Hepatocyte (in vitro differentiated cells): Measurements from ENCODE around the gene SPATA32. TPM values are rescaled to one million over a fixed set of nuclear protein-coding genes. Genes with fewer than 3 reads are reported as not detected.

Source experiments
- DNase-seq: peaks from one replicate; pipeline ENCODE4 v3.0.0-alpha.2; 2016; ENCODE audit warnings: low spot score
- H2AFZ ChIP-seq: fragments of 200-600 bp; sonication (generic); 2 replicates; pipeline ENCODE4 v1.6.0; 2016; ENCODE audit warnings: antibody characterized with exemption, mild to moderate bottlenecking
- H3K27ac ChIP-seq: fragments of 200-600 bp; sonication (generic); 2 replicates; pipeline ENCODE4 v1.5.1; 2016; ENCODE audit warnings: mild to moderate bottlenecking
- H3K27me3 ChIP-seq: fragments of 200-600 bp; sonication (generic); 2 replicates; pipeline ENCODE4 v1.6.1; 2016
- H3K36me3 ChIP-seq: fragments of 200-600 bp; sonication (generic); replicated peaks from 2 replicates; pipeline ENCODE4 v1.5.1; 2016; ENCODE audit warnings: low read depth; ENCODE audit not compliant: insufficient read depth
- H3K4me1 ChIP-seq: fragments of 200-600 bp; sonication (generic); 2 replicates; pipeline ENCODE4 v1.5.1; 2016; ENCODE audit warnings: mild to moderate bottlenecking, moderate library complexity; ENCODE audit not compliant: insufficient read depth
- H3K4me2 ChIP-seq: fragments of 200-600 bp; sonication (generic); 2 replicates; pipeline ENCODE4 v1.6.0; 2016
- H3K4me3 ChIP-seq: fragments of 200-600 bp; sonication (generic); 2 replicates; pipeline ENCODE4 v1.5.1; 2016; ENCODE audit warnings: mild to moderate bottlenecking
- H3K79me2 ChIP-seq: fragments of 200-600 bp; sonication (generic); 2 replicates; pipeline ENCODE4 v1.6.0; 2017; ENCODE audit warnings: mild to moderate bottlenecking
- H3K9me2 ChIP-seq: fragments of 200-600 bp; sonication (generic); replicated peaks from 2 replicates; pipeline ENCODE4 v1.6.0; 2017; ENCODE audit warnings: mild to moderate bottlenecking; ENCODE audit not compliant: insufficient read depth
- H3K9me3 ChIP-seq: fragments of 200-600 bp; sonication (generic); 2 replicates; pipeline ENCODE4 v1.5.1; 2016; ENCODE audit warnings: low read depth, mild to moderate bottlenecking
- H4K20me1 ChIP-seq: fragments of 200-600 bp; sonication (generic); 2 replicates; pipeline ENCODE4 v1.6.0; 2016; ENCODE audit warnings: mild to moderate bottlenecking; ENCODE audit not compliant: insufficient read depth, poor library complexity, severe bottlenecking
- EZH2 ChIP-seq: fragments of 200-600 bp; sonication (generic); IDR thresholded peaks from 2 replicates; pipeline ENCODE4 v1.6.1; 2016; ENCODE audit warnings: antibody characterized with exemption, mild to moderate bottlenecking, borderline replicate concordance
- EZH2phosphoT487 ChIP-seq: fragments of 200-600 bp; sonication (generic); IDR thresholded peaks from one replicate; pipeline ENCODE4 v1.6.1; 2018; ENCODE audit warnings: antibody characterized with exemption, mild to moderate bottlenecking, low read depth, moderate library complexity; ENCODE audit not compliant: unreplicated experiment, severe bottlenecking
- WGBS: methylation state at CpG from one replicate; pipeline ENCODE4 v1.1.6; 2016; ENCODE audit warnings: low lambda C conversion rate; ENCODE audit errors: missing lambda C conversion rate; 5-methylcytosine and 5-hydroxymethylcytosine counted together
- polyA plus RNA-seq: library from polyadenylated mRNA; unstranded; fragments of >200 nt; fragmentation: Nextera tagmentation; extraction: Ambion mirVana; gene quantifications from 2 replicates; pipeline ENCODE4 v1.2.1, GENCODE V29; 2016
- total RNA-seq: library from RNA; depleted of rRNA; stranded (reverse); fragments of >200 nt; gene quantifications from 2 replicates; pipeline ENCODE4 v1.2.3, GENCODE V29; 2014
- TF ChIP-seq, protein P1 (sequence below): fragments of 200-600 bp; sonication (generic); IDR thresholded peaks from 2 replicates; pipeline ENCODE4 v1.5.1; 2016; ENCODE audit warnings: antibody characterized with exemption, mild to moderate bottlenecking; ENCODE audit not compliant: poor library complexity

SPATA32 gene
- total and polyA plus RNA-seq, 2 experiments from 2014 or later: 0.31 TPM; not detected in 1

DNA sequence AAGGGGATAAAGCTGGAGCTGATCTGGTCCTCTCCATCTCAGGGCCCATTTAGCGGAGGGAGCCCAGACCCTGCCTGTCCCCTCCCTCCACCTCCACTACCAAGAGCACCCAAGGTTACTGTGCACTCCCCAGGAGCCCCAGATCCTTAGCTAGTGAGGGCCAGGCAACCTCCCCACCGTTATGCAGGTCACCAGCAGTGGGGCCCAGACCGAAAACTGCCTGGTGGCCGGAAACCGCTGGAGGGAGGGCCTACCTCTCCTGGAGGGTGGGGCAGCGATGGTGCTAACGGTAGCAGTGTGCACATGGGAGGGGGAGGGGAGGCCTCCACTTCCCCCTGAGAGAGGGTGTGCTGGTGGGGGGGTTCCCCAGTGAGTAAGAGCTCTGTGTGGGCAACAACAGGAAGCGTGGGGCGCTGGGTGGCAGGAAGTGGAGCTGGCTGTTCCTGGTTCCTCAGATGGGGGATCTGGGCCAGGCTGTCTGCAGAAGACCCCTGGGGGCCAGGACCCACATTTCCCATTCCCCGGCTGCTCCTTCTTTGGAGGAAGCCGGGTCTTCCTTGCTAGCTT lies 35.8 kb downstream of the SPATA32 start:
- H3K27ac ChIP-seq: no peak overlapping the region
- no peaks in the 10 kb centered on the region for H3K9me2 ChIP-seq
- no peaks in the 10 kb centered on the region for H3K36me3 ChIP-seq
- no peak overlapping the region for H3K4me2 ChIP-seq
- no peak for DNase-seq
- H2AFZ ChIP-seq: no peak overlapping the region
- H3K9me3 ChIP-seq: no peaks in the 10 kb centered on the region
- WGBS: 80% methylated on average over 8 of the region's 11 CpGs
- H3K4me1 ChIP-seq: peaks cover 15% of the 10 kb centered on the region
- no peaks in the 10 kb centered on the region for H3K79me2 ChIP-seq
- H4K20me1 ChIP-seq: no peaks in the 10 kb centered on the region
- no peak overlapping the region for H3K4me3 ChIP-seq
- H3K27me3 ChIP-seq: peaks cover 25% of the 10 kb centered on the region
- TF ChIP-seq EZH2: no peak
- TF ChIP-seq, protein P1, sequence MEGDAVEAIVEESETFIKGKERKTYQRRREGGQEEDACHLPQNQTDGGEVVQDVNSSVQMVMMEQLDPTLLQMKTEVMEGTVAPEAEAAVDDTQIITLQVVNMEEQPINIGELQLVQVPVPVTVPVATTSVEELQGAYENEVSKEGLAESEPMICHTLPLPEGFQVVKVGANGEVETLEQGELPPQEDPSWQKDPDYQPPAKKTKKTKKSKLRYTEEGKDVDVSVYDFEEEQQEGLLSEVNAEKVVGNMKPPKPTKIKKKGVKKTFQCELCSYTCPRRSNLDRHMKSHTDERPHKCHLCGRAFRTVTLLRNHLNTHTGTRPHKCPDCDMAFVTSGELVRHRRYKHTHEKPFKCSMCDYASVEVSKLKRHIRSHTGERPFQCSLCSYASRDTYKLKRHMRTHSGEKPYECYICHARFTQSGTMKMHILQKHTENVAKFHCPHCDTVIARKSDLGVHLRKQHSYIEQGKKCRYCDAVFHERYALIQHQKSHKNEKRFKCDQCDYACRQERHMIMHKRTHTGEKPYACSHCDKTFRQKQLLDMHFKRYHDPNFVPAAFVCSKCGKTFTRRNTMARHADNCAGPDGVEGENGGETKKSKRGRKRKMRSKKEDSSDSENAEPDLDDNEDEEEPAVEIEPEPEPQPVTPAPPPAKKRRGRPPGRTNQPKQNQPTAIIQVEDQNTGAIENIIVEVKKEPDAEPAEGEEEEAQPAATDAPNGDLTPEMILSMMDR: no peak
- no peak for TF ChIP-seq EZH2phosphoT487

DNA sequence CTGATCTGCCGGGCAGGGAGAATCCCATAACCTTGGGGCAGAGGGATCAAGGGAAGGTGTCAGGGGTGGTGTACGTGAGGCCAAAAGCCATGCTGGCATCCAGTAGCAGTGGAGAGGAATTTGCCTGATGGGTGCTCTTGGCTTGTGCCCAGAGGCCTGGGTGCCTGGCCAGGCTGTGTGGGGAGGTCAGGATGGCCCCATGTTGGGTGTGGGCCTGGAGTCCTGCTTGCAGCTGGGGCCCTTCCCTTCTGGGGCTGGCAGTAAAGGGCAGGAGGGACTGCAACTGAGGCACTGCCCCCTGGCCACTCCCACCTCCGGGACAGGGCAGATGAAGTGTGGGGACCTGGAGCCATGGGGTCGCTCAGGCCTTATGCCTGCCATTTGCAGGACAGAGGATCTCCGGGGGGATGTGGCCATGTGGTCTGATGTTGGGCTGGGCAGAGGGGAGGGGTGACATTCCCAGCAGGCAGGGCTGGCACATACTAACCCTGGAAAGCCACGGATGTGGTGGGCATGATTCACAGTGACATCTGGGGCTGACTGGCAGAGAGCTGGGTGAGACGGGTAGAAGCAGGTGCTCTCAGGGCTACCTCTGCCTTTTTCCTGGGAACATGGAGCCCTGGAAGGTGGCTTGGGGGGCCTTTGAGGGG lies 36.7 kb downstream of the SPATA32 start:
- 90% methylated on average over 7 of the region's 7 CpGs for WGBS
- H3K79me2 ChIP-seq: no peaks in the 10 kb centered on the region
- H2AFZ ChIP-seq: no peak overlapping the region
- H3K4me3 ChIP-seq: no peak overlapping the region
- peaks cover 33% of the 10 kb centered on the region for H3K27me3 ChIP-seq
- no peaks in the 10 kb centered on the region for H3K36me3 ChIP-seq
- TF ChIP-seq EZH2phosphoT487 (no peak), EZH2 (no peak)
- TF ChIP-seq, protein P1: no peak
- H3K4me1 ChIP-seq: peaks cover 16% of the 10 kb centered on the region
- no peaks in the 10 kb centered on the region for H3K9me3 ChIP-seq
- H4K20me1 ChIP-seq: no peaks in the 10 kb centered on the region
- no peak overlapping the region for H3K4me2 ChIP-seq
- no peaks in the 10 kb centered on the region for H3K9me2 ChIP-seq
- no peak for DNase-seq
- no peak overlapping the region for H3K27ac ChIP-seq

DNA sequence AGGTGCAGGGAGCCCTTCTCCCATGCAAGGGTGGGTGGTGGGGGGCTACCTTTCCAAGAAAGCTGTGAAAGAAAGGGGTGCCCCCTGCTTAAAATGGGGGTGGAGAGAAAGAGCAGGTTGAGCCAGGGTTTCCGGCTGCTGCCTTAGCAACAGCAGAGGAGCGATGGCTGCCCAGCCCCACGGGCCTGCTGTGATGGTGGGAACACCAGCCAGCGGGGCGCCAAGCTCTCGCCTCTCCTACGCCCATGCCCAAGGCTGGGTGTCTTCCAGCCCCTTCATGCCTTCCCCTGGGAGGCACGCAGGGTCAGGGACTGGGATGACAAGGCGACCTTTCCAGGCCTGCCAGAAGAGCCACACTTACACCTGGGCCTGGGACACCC lies 37.2 kb downstream of the SPATA32 start:
- Histone ChIP-seq H3K4me2 (no peak overlapping the region), H3K9me2 (no peaks in the 10 kb centered on the region), H4K20me1 (no peaks in the 10 kb centered on the region), H3K4me3 (no peak overlapping the region), H3K27ac (no peak overlapping the region), H3K79me2 (no peaks in the 10 kb centered on the region), H3K9me3 (no peaks in the 10 kb centered on the region), H3K36me3 (no peaks in the 10 kb centered on the region), H3K27me3 (peaks cover 37% of the 10 kb centered on the region), H3K4me1 (peaks cover 15% of the 10 kb centered on the region), H2AFZ (no peak overlapping the region)
- 97% methylated on average over 9 of the region's 9 CpGs for WGBS
- DNase-seq: no peak
- TF ChIP-seq, protein P1: no peak
- TF ChIP-seq EZH2: no peak
